Parathyroid adenoma (tissue), 2 donors: ENCODE measurements around the gene TP53I13.

ENCODE experiments used
- H2AFZ ChIP-seq: fragments of 300-600 bp; sonication (generic); one replicate; pipeline ENCODE4 v1.7.0; 2017; ENCODE audit warnings: antibody characterized with exemption, mild to moderate bottlenecking
- H3K27ac ChIP-seq: fragments of 300-600 bp; sonication (generic); one replicate; pipeline ENCODE4 v1.7.0; 2017
- H3K27me3 ChIP-seq: fragments of 300-600 bp; sonication (generic); one replicate; pipeline ENCODE4 v1.7.0; 2017; ENCODE audit warnings: low read length; ENCODE audit not compliant: control insufficient read depth, insufficient read depth
- H3K36me3 ChIP-seq: fragments of 300-600 bp; sonication (generic); one replicate; pipeline ENCODE4 v1.7.0; 2017; ENCODE audit warnings: low read length; ENCODE audit not compliant: control insufficient read depth, insufficient read depth
- H3K4me1 ChIP-seq: fragments of 300-600 bp; sonication (generic); one replicate; pipeline ENCODE4 v1.7.0; 2017; ENCODE audit warnings: control low read depth
- H3K4me2 ChIP-seq: fragments of 300-600 bp; sonication (generic); one replicate; pipeline ENCODE4 v1.7.0; 2017; ENCODE audit warnings: low read length
- H3K4me3 ChIP-seq: fragments of 300-600 bp; sonication (generic); one replicate; pipeline ENCODE4 v1.7.0; 2017; ENCODE audit warnings: low read depth, low read length
- H3K79me2 ChIP-seq: fragments of 300-600 bp; sonication (generic); one replicate; pipeline ENCODE4 v1.7.0; 2017; ENCODE audit warnings: control low read depth
- H3K9ac ChIP-seq: fragments of 300-600 bp; sonication (generic); one replicate; pipeline ENCODE4 v1.7.0; 2017; ENCODE audit warnings: mild to moderate bottlenecking
- H3K9me3 ChIP-seq: fragments of 300-600 bp; sonication (generic); one replicate; pipeline ENCODE4 v1.7.0; 2017; ENCODE audit warnings: low read length; ENCODE audit not compliant: control insufficient read depth
- CTCF ChIP-seq: fragments of 300-600 bp; sonication (generic); IDR thresholded peaks from one replicate; pipeline ENCODE4 v1.7.0; 2017; ENCODE audit warnings: antibody characterized with exemption, mild to moderate bottlenecking
- donor health status: primary hyperparathyroidism.

TP53I13 gene

DNA sequence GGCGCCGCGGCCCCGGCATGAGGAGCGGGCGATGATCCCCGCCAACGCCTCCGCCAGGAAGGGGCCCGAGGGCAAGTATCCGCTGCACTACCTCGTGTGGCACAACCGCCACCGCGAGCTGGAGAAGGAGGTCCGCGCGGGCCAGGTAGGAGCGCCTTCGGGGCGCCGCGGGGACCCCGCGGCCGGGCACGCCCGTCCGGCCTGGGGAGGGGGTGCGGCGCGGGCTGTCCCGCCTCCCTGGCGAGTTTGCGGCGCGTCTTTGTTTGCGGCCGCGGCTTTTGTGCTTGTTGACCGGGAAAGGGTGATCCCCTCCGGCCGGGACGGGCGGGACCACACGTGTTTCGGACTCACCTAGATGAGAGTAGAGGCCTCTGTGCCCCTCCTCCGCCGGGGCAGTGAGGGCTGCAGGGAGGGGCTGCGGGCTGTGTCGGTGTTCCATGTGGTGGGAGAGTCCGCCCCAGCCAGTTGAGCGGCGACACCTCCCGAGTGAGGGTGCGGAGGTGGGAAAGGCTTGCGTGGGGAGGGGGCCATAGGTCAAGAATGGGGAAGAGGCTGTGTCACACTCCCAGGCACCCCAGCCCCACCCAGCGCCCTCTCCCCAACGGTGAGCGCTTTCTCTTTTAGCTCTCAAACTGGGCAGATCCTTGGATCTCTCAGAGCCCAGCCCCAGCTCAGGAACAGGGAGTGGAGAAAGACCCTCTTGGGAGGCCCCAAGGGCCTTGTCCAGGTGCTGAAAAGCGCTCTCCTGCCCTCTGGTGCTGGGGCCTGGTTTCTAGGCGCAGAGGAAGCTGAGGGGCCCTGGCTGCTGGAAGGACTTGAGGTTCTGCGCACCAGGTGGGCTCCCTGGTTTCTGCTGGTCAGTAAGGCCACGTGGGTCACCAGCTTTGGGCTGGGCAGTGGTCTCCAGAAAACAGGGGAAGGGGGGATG is 25.4 kb downstream of the TP53I13 start:
- Histone ChIP-seq H3K4me1 (peaks cover 28% of the 10 kb centered on the region), H2AFZ (peak overlapping the region; percentile 79), H3K27ac (no peak overlapping the region), H3K4me2 (peak overlapping the region; percentile 74), H3K79me2 (no peaks in the 10 kb centered on the region), H3K9me3 (no peaks in the 10 kb centered on the region), H3K27me3 (no peaks in the 10 kb centered on the region), H3K36me3 (no peaks in the 10 kb centered on the region), H3K9ac (no peak overlapping the region), H3K4me3 (peak overlapping the region; percentile 35)
- TF ChIP-seq CTCF = peak; percentile 19

GRCh38 chr17:29594519-29595090 is 26.1 kb downstream of the TP53I13 start:
- Histone ChIP-seq H3K27me3 (no peaks in the 10 kb centered on the region), H2AFZ (no peak overlapping the region), H3K27ac (no peak overlapping the region), H3K4me3 (no peak overlapping the region), H3K36me3 (no peaks in the 10 kb centered on the region), H3K4me1 (peaks cover 28% of the 10 kb centered on the region), H3K4me2 (no peak overlapping the region), H3K9me3 (no peaks in the 10 kb centered on the region), H3K9ac (no peak overlapping the region), H3K79me2 (no peaks in the 10 kb centered on the region)
- no peak for TF ChIP-seq CTCF

DNA sequence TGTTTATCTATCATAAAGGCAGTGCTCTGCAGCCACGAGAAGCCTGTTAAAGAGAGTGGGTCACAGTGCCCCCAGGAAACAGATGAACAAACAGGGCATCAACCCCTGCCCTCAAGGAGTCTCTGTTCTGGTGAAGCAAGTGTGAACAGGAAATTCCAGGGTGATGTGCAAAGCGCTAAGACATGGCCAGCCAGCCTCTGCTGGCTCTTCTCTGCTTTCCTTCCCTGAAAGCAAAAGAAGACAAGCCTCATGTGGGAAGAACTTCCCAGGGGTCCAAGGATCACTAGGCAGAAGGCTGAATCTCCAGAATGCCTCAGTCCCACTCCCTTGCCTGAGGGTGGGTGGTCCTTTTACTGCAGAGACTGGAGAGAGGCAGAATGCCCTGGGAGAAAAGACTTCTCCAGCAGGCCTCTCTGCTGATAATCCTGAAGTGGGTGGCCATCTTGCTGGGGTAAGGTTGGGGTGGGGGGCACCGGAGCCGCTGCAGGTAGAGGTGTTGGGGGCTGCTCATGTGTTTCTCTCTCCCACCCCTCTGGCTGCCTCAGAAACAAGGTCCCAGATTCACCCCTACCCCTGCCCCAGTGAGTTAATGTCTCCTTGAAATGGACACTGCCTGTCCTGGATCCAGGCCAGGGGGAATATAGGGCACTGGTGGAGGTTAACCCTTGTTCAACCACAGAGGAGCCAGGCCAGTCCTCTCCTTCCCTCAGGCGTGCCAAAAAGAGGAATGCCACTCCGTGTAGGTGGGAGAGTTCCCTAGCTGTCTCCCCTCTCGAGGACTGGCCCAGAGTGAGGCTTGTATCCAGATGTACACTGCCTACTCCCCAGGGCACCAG is 26.8 kb downstream of the TP53I13 start:
- H3K27me3 ChIP-seq = no peaks in the 10 kb centered on the region
- peaks cover 23% of the 10 kb centered on the region for H3K4me1 ChIP-seq
- no peak for TF ChIP-seq CTCF

GRCh38 chr17:29595943-29596774 is 27.7 kb downstream of the TP53I13 start:
- no peaks in the 10 kb centered on the region for H3K36me3 ChIP-seq
- TF ChIP-seq CTCF = no peak
- no peaks in the 10 kb centered on the region for H3K27me3 ChIP-seq
- H3K9me3 ChIP-seq = no peaks in the 10 kb centered on the region
- no peak overlapping the region for H3K4me3 ChIP-seq
- no peak overlapping the region for H3K9ac ChIP-seq
- H3K4me2 ChIP-seq = no peak overlapping the region
- no peak overlapping the region for H3K27ac ChIP-seq
- no peak overlapping the region for H2AFZ ChIP-seq
- peaks cover 22% of the 10 kb centered on the region for H3K4me1 ChIP-seq
- no peaks in the 10 kb centered on the region for H3K79me2 ChIP-seq

More for the DNA sequence above, 26.8 kb downstream of the TP53I13 start:
- no peak overlapping the region for H3K27ac ChIP-seq
- no peak overlapping the region for H3K4me2 ChIP-seq
- no peaks in the 10 kb centered on the region for H3K36me3 ChIP-seq
- H3K9ac ChIP-seq = no peak overlapping the region
- H2AFZ ChIP-seq = no peak overlapping the region
- no peaks in the 10 kb centered on the region for H3K79me2 ChIP-seq
- no peak overlapping the region for H3K4me3 ChIP-seq
- H3K9me3 ChIP-seq = no peaks in the 10 kb centered on the region
